Heart left ventricle (tissue), 16 donors: Measurements from ENCODE around the gene DGAT2L6. TPM values are rescaled to one million over a fixed set of nuclear protein-coding genes. Genes with fewer than 3 reads are reported as not detected.

ENCODE experiments used
- ATAC-seq, 4 donors: fragments of 200-7000 bp; cut with Tn5 transposase; one replicate each; pipeline ENCODE4 v1.9.1; 2020 to 2022; ENCODE audit warnings: moderate library complexity in 4 of 4, mild to moderate bottlenecking in 3 of 4, moderate number of reproducible peaks in 1 of 4
- DNase-seq, 5 donors: peaks; one replicate each; pipeline ENCODE4 v3.0.0-alpha.2; 2020
- H3K27ac ChIP-seq, 12 donors: fragments of 200-600 bp; sonication (generic) in 4 of 12; one replicate each; pipeline versions ENCODE4 v1.5.0 to v1.8.0; 2016 to 2022; ENCODE audit warnings: mild to moderate bottlenecking in 2 of 12
- H3K27me3 ChIP-seq, 9 donors: fragments of 200-600 bp; sonication (generic) in 2 of 9; one replicate each; pipeline versions ENCODE4 v1.5.1 to v1.8.0; 2016 to 2022; ENCODE audit warnings: mild to moderate bottlenecking in 3 of 9
- H3K36me3 ChIP-seq, 9 donors: fragments of 200-600 bp; sonication (generic) in 2 of 9; one replicate each; pipeline versions ENCODE4 v1.5.0 to v1.8.0; 2018 to 2022; ENCODE audit warnings: mild to moderate bottlenecking in 2 of 9
- H3K4me1 ChIP-seq, 12 donors: fragments of 200-600 bp; sonication (generic) in 4 of 12; one replicate each; pipeline versions ENCODE4 v1.5.0 to v1.8.0; 2016 to 2022; ENCODE audit warnings: mild to moderate bottlenecking in 3 of 12
- H3K4me3 ChIP-seq, 12 donors: fragments of 200-600 bp; sonication (generic) in 4 of 12; one replicate each; pipeline versions ENCODE4 v1.5.0 to v1.8.0; 2017 to 2022; ENCODE audit warnings: mild to moderate bottlenecking in 9 of 12, moderate library complexity in 4 of 12
- H3K9me3 ChIP-seq, 12 donors: fragments of 200-600 bp; sonication (generic) in 4 of 12; one replicate each; pipeline versions ENCODE4 v1.5.0 to v1.8.0; 2016 to 2022; ENCODE audit warnings: mild to moderate bottlenecking in 1 of 12
- CTCF ChIP-seq, 12 donors: fragments of 200-600 bp; sonication (generic) in 4 of 12; IDR thresholded peaks; one replicate each; pipeline versions ENCODE4 v1.5.0 to v1.8.0; 2018 to 2022; ENCODE audit warnings: antibody characterized with exemption in 12 of 12, mild to moderate bottlenecking in 5 of 12
- POLR2A ChIP-seq, 2 donors: fragments of 450-650 bp; IDR thresholded peaks; one replicate each; pipeline ENCODE4 v1.6.1; 2017; ENCODE audit warnings: antibody characterized with exemption in 2 of 2, mild to moderate bottlenecking in 2 of 2, moderate library complexity in 2 of 2
- WGBS, 4 donors: extraction: QIAGEN DNeasy Blood & Tissue Kit in 2 of 4; methylation state at CpG; one replicate each; pipeline versions ENCODE4 v1.1.5 to v1.1.7; 2013 to 2018; 5-methylcytosine and 5-hydroxymethylcytosine counted together
- intact Hi-C, 10 donors: fragments of 100-400 bp; cut with DNase I; formaldehyde crosslinking; loops; one replicate each; pipeline versions ENCODE4 v1.11.1 to v1.14.2; 2022
- polyA plus RNA-seq, 2 donors: library from polyadenylated mRNA; stranded (reverse); fragments of 200-250 nt; gene quantifications; one replicate each; pipeline ENCODE4 v1.2.3, GENCODE V29; 2013
- total RNA-seq, 9 donors: library from RNA; depleted of rRNA in 2 of 9; stranded (reverse); fragments of >200 nt in 2 of 9; fragmentation: NEBNext Ultra II Directional in 3 of 9; extraction: Animal tissue kit (Norgen Biotek cat#: 25700) in 3 of 9; gene quantifications; one replicate each; pipeline versions ENCODE4 v1.1.0 to v1.2.4, GENCODE V29; 2016 to 2023
- donor health status: ischemic (EF 13 %, LVEDD 7.1; RV severe dilation, severe dysfunction).
- donor health status: healthy with polysubstance abuse.
- donor health status: DM: no; HTN: yes; CAD: no.
- donor health status: DM: no; HTN: no; CAD: no.
- donor health status: ischemic (EF 25% LVEDD 6.9; RV normal size, moderate dysfunction).
- donor health status: ischemic (EF 25% LVEDD 5.7; RV mildly dilated, moderate dysfunction).
- donor health status: healthy.
- donor health status: DM: yes; HTN: yes; CAD: no.
- donor health status: ischemic (EF 35%, LVEDD 5.7; RV mildly dilated, moderate dysfunction).
- donor health status: nonischemic (EF 11% LVEDD 7.7; RV severe dilation, severe dysfunction).
- donor health status: DM: yes; HTN: yes; CAD: no.
- donor health status: PGD.
- donor health status: ischemic (EF 29% LVEDD 5.4; RV normal size, mild dysfunction).
- donor health status: nonischemic (EF 23%, LVEDD 6.1; RV moderate dilation, normal function).

The DGAT2L6 gene
- total and polyA plus RNA-seq, 11 donors, result not detected

DNA sequence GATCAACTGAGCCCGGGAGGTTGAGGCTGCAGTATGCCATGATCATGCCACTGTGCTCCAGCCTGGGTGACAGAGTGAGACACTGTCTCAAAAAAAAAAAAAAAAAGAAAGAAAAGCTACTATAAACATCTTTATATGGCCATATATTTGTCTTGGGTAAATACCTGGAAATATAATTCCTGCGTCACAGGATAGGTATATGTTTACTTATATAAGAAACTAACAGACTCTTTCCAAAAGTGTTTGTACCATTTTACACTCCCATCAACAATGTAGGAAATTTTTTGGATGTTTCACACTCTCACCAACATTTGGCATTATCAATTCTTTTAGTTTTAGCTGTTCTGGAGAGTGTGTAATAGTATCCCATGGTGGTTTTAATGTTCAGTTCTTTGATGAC, 70.0 kb downstream of the DGAT2L6 start:
- Histone ChIP-seq H3K27me3 (peaks cover 0 to 18% (median 0%) of the 10 kb centered on the region in 9 donors), H3K9me3 (no peaks in the 10 kb centered on the region), H3K4me3 (no peak overlapping the region), H3K27ac (no peak overlapping the region), H3K4me1 (no peaks in the 10 kb centered on the region), H3K36me3 (no peaks in the 10 kb centered on the region)
- no peak for ATAC-seq
- TF ChIP-seq POLR2A (IDR thresholded peaks at IDR 0.05) (no peak), CTCF (IDR thresholded peaks at IDR 0.05) (no peak)
- no peak for DNase-seq
- 79 to 100% (median 97%) methylated on average over 2 of the region's 2 CpGs for WGBS, 4 donors
- intact Hi-C loops, result no loop called here

GRCh38 chrX:70252491-70252890, 75.2 kb downstream of the DGAT2L6 start:
- intact Hi-C loops, result no loop called here
- no peak for TF ChIP-seq CTCF (IDR thresholded peaks at IDR 0.05)
- no peak for TF ChIP-seq POLR2A (IDR thresholded peaks at IDR 0.05)
- 42 to 56% (median 44%) methylated on average over 2 of the region's 2 CpGs for WGBS, 4 donors
- no peak overlapping the region for H3K4me3 ChIP-seq
- no peaks in the 10 kb centered on the region for H3K4me1 ChIP-seq
- H3K27ac ChIP-seq, result peak overlapping the region in 1 of 12 donors; percentile 40
- H3K36me3 ChIP-seq, result no peaks in the 10 kb centered on the region
- DNase-seq (no peak), ATAC-seq (no peak)
- no peaks in the 10 kb centered on the region for H3K9me3 ChIP-seq
- peaks cover 0 to 6% (median 0%) of the 10 kb centered on the region in 9 donors for H3K27me3 ChIP-seq

- no peak for DNase-seq
- 75 to 91% (median 80%) methylated on average over 3 of the region's 3 CpGs for WGBS, 4 donors
These were observed 76.2 kb downstream of the DGAT2L6 start for GRCh38 chrX:70253377-70254062.

GRCh38 chrX:70254063-70254400, 76.7 kb downstream of the DGAT2L6 start:
- ATAC-seq (no peak), DNase-seq (no peak)
- no peak overlapping the region for H3K27ac ChIP-seq
- intact Hi-C loops, result no loop called here
- WGBS, 4 donors, result 71 to 89% (median 75%) methylated on average over 1 of the region's 1 CpG
- no peaks in the 10 kb centered on the region for H3K9me3 ChIP-seq
- no peaks in the 10 kb centered on the region for H3K36me3 ChIP-seq
- TF ChIP-seq POLR2A (IDR thresholded peaks at IDR 0.05), result no peak
- no peak for TF ChIP-seq CTCF (IDR thresholded peaks at IDR 0.05)
- no peaks in the 10 kb centered on the region for H3K4me1 ChIP-seq
- H3K27me3 ChIP-seq, result peaks cover 0 to 6% (median 0%) of the 10 kb centered on the region in 9 donors
- no peak overlapping the region for H3K4me3 ChIP-seq

More at GRCh38 chrX:70253377-70254062, 76.2 kb downstream of the DGAT2L6 start:
- Histone ChIP-seq H3K4me3 (no peak overlapping the region), H3K27me3 (peaks cover 0 to 6% (median 0%) of the 10 kb centered on the region in 9 donors), H3K36me3 (no peaks in the 10 kb centered on the region), H3K4me1 (no peaks in the 10 kb centered on the region), H3K27ac (peak overlapping the region in 1 of 12 donors; percentile 40), H3K9me3 (no peaks in the 10 kb centered on the region)
- intact Hi-C loops, result no loop called here
- ATAC-seq, result no peak
- TF ChIP-seq POLR2A (IDR thresholded peaks at IDR 0.05) (no peak), CTCF (IDR thresholded peaks at IDR 0.05) (no peak)
